ENCODE measurements around the gene KCNQ1OT1.

Gene KCNQ1OT1

DNA sequence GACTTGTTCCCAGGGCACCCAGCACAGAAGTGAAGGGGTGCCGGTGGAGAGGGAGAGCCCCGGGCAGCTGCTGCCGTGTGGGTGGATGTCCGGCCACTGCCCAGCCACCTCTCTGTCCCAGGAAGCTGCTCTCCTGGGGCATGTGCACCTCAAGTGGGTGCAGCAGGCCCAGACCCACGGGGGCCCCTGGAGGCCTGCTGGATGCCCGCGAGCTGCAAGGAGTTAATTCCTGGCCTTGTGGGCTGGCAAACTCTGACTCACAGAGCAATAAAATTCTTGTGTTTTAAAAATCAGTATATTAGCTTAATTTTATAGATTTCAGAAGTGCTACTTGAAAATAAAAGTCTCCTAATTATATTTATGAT is 37.4 kb upstream of the KCNQ1OT1 start:
- no peak for DNase-seq (ENCODE audit: low spot score)

DNA sequence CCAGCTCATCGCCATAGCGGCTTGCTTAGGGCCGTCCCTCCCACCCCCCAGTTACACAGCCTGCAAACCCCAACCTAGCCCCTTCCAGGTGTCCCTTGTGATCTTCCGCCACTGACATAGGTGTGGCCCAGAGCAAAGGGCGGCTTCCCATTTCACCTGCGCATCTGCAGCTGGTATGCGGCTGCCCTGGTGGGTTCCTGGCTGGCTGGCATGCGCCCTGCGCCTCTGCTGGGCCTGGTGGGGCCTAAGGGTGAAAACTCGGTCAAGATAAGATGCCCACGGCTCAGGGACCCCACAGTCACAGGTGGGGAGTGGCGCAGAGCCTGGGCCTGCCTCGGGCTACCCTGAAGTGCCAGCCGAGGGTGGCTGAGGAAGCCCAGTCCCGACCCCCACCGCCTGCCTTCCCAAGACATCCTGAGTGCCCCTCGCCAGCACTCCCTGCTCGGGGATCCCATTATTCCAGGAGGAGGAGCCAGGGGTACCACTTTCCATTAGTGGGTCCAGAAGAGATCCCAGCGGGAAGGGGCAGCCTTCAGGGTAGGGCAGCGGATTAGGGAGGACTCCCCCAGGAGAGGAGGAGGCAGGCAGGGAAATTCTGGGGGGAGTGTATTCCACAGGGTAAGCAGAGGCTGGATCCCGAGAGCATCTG is 36.9 kb upstream of the KCNQ1OT1 start:
- no peak for DNase-seq (ENCODE audit: low spot score)

- no peak for DNase-seq (ENCODE audit: low spot score)
Observed at GRCh38 chr11:2735053-2735589, 35.3 kb upstream of the KCNQ1OT1 start.

- no peak for DNase-seq (ENCODE audit: low spot score)
Observed at GRCh38 chr11:2734181-2735052, 34.6 kb upstream of the KCNQ1OT1 start.

DNA sequence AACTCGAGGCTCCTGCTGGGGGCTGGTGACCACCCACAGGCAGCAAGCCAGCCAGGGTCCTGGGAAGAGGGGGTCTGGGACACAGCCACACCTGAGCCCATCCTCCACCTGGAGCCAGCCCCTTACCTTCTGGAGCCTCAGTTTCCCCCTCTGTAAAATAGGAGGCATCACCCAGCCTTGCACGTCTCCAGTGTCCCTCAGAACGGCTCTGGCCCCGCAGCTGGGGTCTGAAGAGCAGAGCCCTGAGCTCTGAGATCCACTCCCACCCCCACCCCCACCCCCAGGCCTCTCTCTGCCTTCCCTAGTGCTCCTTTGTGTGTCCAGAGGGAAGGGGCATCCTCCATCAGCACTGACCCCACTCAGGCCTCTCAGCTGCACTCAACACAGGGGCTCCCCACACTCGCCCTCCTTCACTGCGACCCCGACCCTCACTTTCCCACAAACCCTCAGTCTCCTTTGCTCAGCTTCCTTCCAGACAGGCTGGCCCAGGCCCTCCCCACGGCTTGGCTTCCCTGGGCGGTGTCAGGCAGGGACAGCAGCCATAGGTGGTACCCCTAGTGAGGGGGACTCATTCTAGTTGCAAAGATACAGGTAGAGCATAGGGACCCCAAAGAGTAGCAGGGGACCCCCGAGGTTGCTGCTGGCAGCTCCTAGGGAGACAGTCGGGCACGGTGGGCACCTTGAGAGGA is 33.3 kb upstream of the KCNQ1OT1 start:
- DNase-seq (ENCODE audit: low spot score): no peak

DNA sequence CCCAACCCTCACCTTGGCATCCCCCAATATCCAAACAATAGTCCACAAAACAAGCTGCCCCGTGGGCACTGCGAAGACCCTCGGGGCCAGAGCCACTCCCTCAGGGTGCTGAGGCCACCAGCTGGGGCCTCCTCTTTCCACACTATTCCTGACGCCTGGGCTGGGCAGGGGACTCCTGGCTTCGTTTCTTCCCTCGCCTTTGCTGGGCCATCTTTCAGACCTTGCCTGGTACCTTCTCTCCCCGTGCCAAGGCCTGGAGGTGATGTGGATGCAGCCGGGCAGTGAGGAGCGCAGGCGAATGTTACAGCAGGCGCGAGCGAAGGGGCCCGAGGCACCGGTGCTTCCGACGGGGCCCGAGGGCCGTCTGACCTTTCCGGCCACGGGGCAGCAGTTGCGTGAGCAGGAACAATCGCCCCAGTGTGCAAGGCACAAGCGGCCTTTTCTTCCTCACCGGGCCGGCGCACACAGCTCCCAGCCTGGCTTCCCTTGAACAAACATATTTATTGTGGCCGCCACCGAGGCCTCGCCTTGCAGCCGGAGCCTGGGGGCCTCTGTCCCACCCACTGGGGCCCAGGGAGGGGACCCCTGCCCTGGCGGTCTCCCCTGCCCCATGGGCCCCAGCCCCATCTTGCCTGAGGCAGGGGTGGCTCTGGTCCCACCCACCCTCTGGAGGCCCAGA is 32.6 kb upstream of the KCNQ1OT1 start:
- DNase-seq (ENCODE audit: low spot score): peak; percentile 87

DNA sequence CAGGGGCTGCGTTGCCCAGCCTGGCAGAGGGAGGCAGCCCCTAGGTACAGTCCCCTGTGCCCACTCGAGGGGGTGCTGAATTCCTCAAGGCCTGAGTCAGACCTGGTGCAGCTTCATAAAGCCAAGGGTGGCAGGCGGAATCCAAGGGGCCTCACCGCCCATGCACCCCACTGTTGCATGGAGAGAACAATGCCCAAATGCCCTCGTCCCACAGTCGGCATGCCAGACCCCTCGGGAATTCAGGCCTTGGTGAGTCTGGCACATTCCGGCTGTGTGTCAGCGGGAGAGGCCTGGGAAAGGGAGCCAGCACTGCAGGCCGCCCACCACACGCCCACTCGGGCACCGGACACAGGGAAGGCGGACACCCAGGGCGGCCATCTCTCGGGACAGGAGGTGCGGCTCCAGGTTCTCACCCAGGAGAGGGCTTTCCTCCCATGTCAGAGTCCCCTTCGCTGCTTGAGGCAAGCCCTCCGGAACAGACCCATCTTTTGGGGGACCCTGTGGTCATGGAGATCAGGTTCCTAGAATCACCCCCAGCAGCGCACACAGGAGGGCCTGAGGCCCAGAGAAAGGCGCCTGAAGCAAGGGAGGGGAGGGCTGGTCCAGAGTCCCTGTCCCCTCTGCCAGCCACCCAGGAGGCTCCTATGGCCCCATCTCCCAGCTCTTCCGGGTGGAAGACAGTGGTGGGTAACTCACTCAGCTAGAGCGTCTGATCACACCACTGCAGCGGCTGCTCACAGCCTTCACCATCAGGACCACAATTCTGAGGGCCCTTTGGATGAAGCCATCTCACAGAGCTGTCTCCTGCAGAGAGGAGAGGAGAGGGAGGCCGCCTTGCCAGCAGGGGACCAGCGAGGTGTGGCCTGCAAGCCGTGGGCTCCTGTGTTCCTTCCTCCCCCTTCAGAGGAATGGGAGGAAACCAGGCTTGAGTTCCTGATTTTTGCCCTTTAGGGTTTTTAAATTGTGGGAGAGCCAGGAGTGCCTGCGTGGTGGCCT is 31.6 kb upstream of the KCNQ1OT1 start:
- DNase-seq (ENCODE audit: low spot score): no peak

DNA sequence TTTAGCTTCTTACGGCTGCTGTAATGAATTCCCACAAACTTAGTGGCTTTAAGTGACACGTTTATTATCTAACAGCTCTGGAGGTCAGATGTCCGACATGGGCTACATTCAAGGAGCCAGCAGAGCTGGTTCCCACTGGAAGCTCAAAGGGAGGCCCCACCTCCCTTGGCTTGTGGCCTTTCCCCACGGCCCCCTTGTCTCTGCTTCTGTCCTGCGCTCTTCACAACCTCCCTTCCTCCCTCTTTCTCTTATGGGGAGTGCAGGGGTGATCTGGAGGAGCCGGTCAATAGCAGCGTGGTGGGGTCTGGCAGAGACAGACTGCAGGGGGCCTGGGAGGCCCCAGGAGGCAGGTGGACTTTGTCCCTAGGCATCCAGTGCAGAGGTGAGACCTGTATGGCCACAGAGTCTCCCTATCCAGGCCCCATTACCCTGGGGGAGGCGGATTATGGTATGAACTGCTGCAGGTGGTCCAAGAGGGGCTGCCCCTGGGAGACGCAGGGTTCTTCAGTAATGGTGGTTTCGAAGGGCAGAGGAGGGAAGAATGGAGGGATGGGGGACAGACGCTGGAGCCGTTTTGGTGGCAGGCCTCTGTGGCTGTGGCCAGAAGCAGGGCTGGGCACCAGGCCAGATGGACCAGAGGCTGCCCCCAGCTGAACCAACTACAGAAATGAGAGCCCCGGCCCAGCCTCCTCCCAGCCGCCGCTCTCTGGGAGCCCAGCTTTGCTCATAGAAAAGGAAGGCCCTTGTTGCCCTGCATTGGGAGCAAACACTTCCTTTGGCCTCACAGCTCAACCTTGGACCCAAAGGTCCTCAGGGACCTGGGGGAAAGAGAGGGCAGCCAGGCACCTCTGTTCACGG is 30.7 kb upstream of the KCNQ1OT1 start:
- peak; percentile 64 for DNase-seq (ENCODE audit: low spot score)

- no peak for DNase-seq (ENCODE audit: low spot score)
Observed at GRCh38 chr11:2729841-2730240, 30.0 kb upstream of the KCNQ1OT1 start.

DNA sequence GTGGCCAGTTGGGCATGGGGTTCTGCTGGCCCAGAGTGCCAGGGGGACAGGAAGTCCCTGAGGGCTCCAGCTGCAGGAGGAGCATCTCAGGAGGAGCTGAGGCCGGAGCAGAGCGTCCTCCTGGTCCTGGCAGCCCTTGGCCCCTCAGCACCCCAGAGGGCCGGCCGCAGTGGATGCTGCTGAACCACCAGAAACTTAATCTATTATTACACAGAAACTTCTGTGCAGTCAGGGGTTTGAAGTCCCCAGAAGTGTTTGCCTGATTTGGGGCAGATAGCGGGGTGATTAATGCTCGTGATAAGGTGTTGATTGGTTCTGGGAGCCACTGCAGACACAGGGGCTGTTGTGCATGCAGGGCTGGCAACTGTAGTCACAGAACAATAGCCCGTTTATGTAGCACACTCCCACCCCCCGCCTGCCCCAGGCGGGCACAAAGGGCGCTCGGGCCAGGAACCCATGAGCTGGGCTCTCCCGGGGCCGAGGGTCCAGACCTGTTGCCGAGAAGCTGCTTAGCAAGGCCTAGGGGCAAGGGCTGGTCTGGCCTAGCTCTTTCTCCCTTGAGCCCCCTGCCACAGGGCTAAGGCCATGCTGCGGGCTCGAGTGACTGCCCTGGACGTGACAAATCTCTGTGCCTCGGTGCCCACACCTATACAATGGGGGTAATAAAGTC is 29.0 kb upstream of the KCNQ1OT1 start:
- peak; percentile 95 for DNase-seq (ENCODE audit: low spot score)

- DNase-seq (ENCODE audit: low spot score): no peak
Observed at GRCh38 chr11:2728128-2728662, 28.4 kb upstream of the KCNQ1OT1 start.

- DNase-seq (ENCODE audit: low spot score): no peak
Observed at GRCh38 chr11:2726964-2727363, 27.2 kb upstream of the KCNQ1OT1 start.

GRCh38 chr11:2725368-2726300 is 25.8 kb upstream of the KCNQ1OT1 start:
- no peak for DNase-seq (ENCODE audit: low spot score)

DNA sequence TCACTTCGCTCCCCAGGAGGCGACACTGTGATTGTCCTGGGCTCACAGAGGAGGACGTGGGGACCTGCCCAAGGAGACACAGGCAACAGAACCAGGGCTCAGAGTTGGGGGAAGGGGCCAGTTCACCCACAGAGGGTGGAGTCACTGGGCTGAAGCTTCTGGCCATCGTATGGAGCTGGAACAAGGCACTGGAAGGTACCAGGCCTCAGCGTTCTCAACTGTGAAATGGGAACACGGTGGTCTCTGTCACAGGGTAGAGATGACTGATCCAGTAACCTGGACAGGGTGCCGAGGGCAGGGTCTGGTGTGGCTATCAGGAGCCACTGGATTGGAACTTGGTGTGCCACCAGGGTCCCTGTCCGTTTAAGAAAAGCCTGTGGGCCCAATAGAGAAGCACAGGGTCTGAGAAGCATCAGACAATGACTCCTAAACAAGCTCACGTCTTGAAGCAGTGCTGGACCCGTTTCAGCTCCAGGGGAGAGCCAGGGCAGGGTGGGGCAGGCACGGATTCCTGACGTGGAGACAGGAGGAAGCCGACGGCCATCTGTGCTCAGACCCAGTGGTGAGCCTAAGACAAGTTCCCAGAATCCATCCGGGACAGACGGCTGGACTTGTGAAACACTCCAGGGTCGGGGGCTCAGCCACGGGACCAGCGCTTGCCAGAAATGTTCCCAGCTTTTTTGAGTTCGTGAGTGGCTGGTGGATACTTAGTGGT is 25.0 kb upstream of the KCNQ1OT1 start:
- no peak for DNase-seq (ENCODE audit: low spot score)

- no peak for DNase-seq (ENCODE audit: low spot score)
Observed at GRCh38 chr11:2724104-2724503, 24.3 kb upstream of the KCNQ1OT1 start.

DNA sequence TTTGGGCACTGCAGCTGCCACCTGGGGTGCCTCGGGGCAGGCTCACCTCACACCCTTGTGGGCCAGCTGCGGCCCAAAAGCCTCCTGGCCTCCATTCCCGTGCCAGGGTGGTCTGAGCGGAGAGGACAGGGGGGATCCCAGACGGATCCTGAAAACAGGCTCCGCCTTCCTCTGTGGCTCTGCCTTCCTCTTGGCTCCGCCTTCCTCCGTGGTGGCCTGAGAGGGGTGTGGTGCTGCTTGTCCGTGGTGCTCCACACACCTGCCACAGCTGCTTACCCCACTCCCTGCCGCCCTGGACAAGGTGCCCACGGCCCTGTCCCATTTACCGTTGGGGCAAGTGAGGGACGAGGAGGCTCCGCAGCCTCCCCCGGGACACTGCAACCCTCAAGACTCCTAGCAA is 23.2 kb upstream of the KCNQ1OT1 start:
- DNase-seq (ENCODE audit: low spot score): no peak

DNA sequence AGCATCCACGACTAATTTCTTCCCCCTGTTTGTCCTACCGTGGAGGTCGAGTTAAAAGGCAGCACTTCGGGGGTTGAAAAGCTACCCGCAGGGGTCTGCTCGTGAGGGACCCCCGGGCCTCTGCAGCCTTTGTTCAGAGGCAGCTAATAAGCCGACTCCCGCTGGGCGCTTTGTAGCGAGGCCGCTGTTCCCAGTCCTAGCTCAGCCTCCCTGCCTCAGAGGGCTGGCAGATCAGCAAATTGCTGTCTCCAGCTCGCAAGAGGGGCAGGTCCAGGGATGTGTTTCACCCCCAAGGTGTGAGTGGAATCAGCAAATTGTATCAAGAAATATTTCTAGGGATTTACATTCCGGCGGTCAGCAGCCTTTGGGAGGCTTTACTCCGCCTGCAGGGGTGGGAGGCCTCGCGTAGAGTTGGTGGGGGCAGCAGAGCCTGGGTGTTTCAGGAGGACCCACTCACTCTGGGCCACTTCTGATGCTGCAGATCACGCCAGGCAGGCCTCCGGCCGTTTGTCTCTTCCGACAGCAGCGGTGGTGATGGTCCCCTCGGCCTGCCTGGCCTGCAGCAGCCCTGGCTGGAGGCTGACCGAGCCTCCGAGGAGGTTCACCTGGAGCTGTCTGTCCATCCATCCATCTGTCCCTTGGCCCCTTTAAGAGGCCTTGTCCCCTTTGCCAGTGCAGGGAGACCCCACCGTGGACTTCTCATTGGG is 21.6 kb upstream of the KCNQ1OT1 start:
- DNase-seq (ENCODE audit: low spot score): no peak
